CD4-positive, alpha-beta memory T cell (primary cell): ENCODE results near the gene BIRC2. TPM values are rescaled to one million over a fixed set of nuclear protein-coding genes. Genes with fewer than 3 reads are reported as not detected.
A peak's percentile ranks its signal among the peaks of the same experiment; 100 is the strongest.

Source experiments
- CTCF ChIA-PET: fragments of 350-600 bp; sonication (Branson Sonifier 250); formaldehyde crosslinking; loops from one replicate; lab custom pipeline; 2021; ENCODE audit warnings: inconsistent platforms; ENCODE audit not compliant: partially characterized antibody; lab: Charles Lee
- POLR2A ChIA-PET: fragments of 350-600 bp; sonication (Branson Sonifier 250); formaldehyde crosslinking; loops from one replicate; lab custom pipeline; 2021; ENCODE audit not compliant: partially characterized antibody; lab: Charles Lee
- DNase-seq, 5 donors: peaks; one replicate each; pipeline versions ENCODE4 v3.0.0 to v3.0.0-alpha.2; 2020 to 2022; ENCODE audit warnings: mixed read lengths in 1 of 5
- H3K27ac ChIP-seq: one replicate; pipeline ENCODE4 v1.7.0; 2013; ENCODE audit warnings: low read depth, low read length
- H3K27me3 ChIP-seq: 2 replicates; pipeline ENCODE4 v1.7.0; 2013; ENCODE audit warnings: mild to moderate bottlenecking, low read length, moderate library complexity; ENCODE audit not compliant: insufficient read depth
- H3K36me3 ChIP-seq: 2 replicates; pipeline ENCODE4 v1.7.0; 2013; ENCODE audit warnings: mild to moderate bottlenecking, low read length, moderate library complexity; ENCODE audit not compliant: insufficient read depth
- H3K4me1 ChIP-seq: 2 replicates; pipeline ENCODE4 v1.7.0; 2013; ENCODE audit warnings: mild to moderate bottlenecking, low read length, moderate library complexity; ENCODE audit not compliant: insufficient read depth
- H3K4me3 ChIP-seq, 2 donors: one replicate each; pipeline ENCODE4 v1.7.0; 2013; ENCODE audit warnings: low read length in 2 of 2, mild to moderate bottlenecking in 1 of 2
- H3K9me3 ChIP-seq, 2 donors: one replicate each; pipeline ENCODE4 v1.7.0; 2013; ENCODE audit warnings: low read length in 2 of 2, control low read depth in 1 of 2; ENCODE audit not compliant: control insufficient read depth in 1 of 2
- H3K27ac Mint-ChIP-seq, 7 donors: one replicate each; pipeline ENCODE4 v1.8.0; 2020 to 2021; ENCODE audit warnings: mixed read lengths in 7 of 7, mild to moderate bottlenecking in 6 of 7, inconsistent platforms in 3 of 7, moderate library complexity in 3 of 7
- H3K27me3 Mint-ChIP-seq, 2 donors: one replicate each; pipeline ENCODE4 v1.8.0; 2020 to 2021; ENCODE audit warnings: mixed read lengths in 2 of 2
- H3K36me3 Mint-ChIP-seq, 2 donors: one replicate each; pipeline ENCODE4 v1.8.0; 2020 to 2021; ENCODE audit warnings: mixed read lengths in 2 of 2, inconsistent platforms in 1 of 2, mild to moderate bottlenecking in 1 of 2
- H3K4me1 Mint-ChIP-seq, 4 donors: one replicate each; pipeline ENCODE4 v1.8.0; 2020 to 2021; ENCODE audit warnings: mixed read lengths in 4 of 4, mild to moderate bottlenecking in 1 of 4
- H3K4me3 Mint-ChIP-seq, 8 donors: one replicate each; pipeline ENCODE4 v1.8.0; 2020 to 2021; ENCODE audit warnings: mixed read lengths in 8 of 8, mild to moderate bottlenecking in 7 of 8, moderate library complexity in 6 of 8, inconsistent platforms in 3 of 8
- H3K9me3 Mint-ChIP-seq, 8 donors: one replicate each; pipeline ENCODE4 v1.8.0; 2020 to 2021; ENCODE audit warnings: mixed read lengths in 8 of 8, mild to moderate bottlenecking in 5 of 8, inconsistent platforms in 3 of 8, moderate library complexity in 1 of 8
- intact Hi-C: fragments of 100-400 bp; cut with micrococcal nuclease; formaldehyde crosslinking; loops from one replicate; pipeline ENCODE4 v1.15.1; 2023
- polyA plus RNA-seq, 2 donors: library from polyadenylated mRNA; unstranded; fragments of 300-500 nt; fragmentation: Illumina TruSeq; gene quantifications; one replicate each; pipeline ENCODE4 v1.2.3, GENCODE V29; 2021
- total RNA-seq, 2 experiments: library from RNA; stranded (reverse); gene quantifications; one replicate each; pipeline ENCODE4 v1.2.3, GENCODE V29; 2021

BIRC2 gene
- total and polyA plus RNA-seq, 4 experiments from 2014 or later, result 28.8 to 61.2 (median 47.1) TPM

DNA sequence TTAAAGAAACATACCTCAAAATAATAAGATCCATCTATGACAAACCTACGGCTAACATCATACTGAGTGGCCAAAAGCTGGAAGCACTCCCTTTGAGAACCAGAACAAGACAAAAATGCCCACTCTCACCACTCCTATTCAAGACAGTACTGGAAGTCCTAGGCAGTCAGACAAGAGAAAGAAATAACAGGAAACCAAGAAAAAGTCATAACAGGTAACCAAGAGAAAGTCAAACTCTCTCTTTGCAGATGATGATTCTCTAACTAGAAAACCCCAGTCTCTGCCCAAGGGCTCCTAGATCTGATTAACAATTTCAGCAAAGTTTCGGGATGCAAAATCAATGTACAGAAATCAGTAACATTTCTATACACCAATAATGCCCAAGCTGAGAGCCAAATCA is 70.0 kb downstream of the BIRC2 start:
- no peaks in the 10 kb centered on the region for H3K27me3 Mint-ChIP-seq
- intact Hi-C loops, result loop anchor here (1.0 kb wide), 1 partner anchor 12 kb away; no protein-coding TSS in a partner anchor
- Histone ChIP-seq H3K27me3 (no peaks in the 10 kb centered on the region), H3K27ac (peak overlapping the region; percentile 4), H3K4me3 (peak overlapping the region in 1 of 2 donors; percentile 5), H3K9me3 (no peaks in the 10 kb centered on the region), H3K36me3 (no peaks in the 10 kb centered on the region), H3K4me1 (peaks cover 98% of the 10 kb centered on the region)
- CTCF ChIA-PET, result interaction anchor here (1.5 to 5.5 kb wide), 3 partner anchors 26 to 79 kb away, joined by 4 to 33 read pairs (median 4); no protein-coding TSS in a partner anchor
- POLR2A ChIA-PET, result interaction anchor here (1.5 to 1.8 kb wide), 3 partner anchors 14 to 33 kb away, joined by 3 to 6 read pairs (median 4); no protein-coding TSS in a partner anchor
- peak overlapping the region; percentile 58 to 94 (median 92) for H3K27ac Mint-ChIP-seq
- H3K4me3 Mint-ChIP-seq, result peak overlapping the region; percentile 75 to 88 (median 82)
- peaks cover 31 to 35% of the 10 kb centered on the region in 2 donors for H3K36me3 Mint-ChIP-seq
- peak in 2 of 5 donors; percentile 12 to 17 for DNase-seq
- peaks cover 0 to 7% (median 0%) of the 10 kb centered on the region in 8 donors for H3K9me3 Mint-ChIP-seq
- H3K4me1 Mint-ChIP-seq, result peaks cover 82 to 96% (median 88%) of the 10 kb centered on the region in 4 donors

- no peaks in the 10 kb centered on the region for H3K27me3 ChIP-seq
- no peak overlapping the region for H3K4me3 ChIP-seq
- H3K4me1 ChIP-seq, result peaks cover 97% of the 10 kb centered on the region
- no peak for DNase-seq
- no peak overlapping the region for H3K27ac ChIP-seq
- Mint-ChIP-seq H3K27ac (peak overlapping the region in 6 of 7 donors; percentile 25 to 88 (median 58)), H3K4me3 (peak overlapping the region in 3 of 8 donors; percentile 6 to 33 (median 21)), H3K4me1 (peaks cover 84 to 100% (median 91%) of the 10 kb centered on the region in 4 donors), H3K9me3 (peaks cover 0 to 7% (median 0%) of the 10 kb centered on the region in 8 donors), H3K27me3 (no peaks in the 10 kb centered on the region), H3K36me3 (peaks cover 31 to 39% of the 10 kb centered on the region in 2 donors)
- POLR2A ChIA-PET, result interaction anchor here (0.8 to 1.4 kb wide), 3 partner anchors 11 to 33 kb away, joined by 3 to 5 read pairs (median 3); no protein-coding TSS in a partner anchor
- H3K9me3 ChIP-seq, result no peaks in the 10 kb centered on the region
- no peaks in the 10 kb centered on the region for H3K36me3 ChIP-seq
- intact Hi-C loops, result no loop called here
- CTCF ChIA-PET, result interaction anchor here (0.8 to 2.8 kb wide), 7 partner anchors 21 to 131 kb away, joined by 3 to 9 read pairs (median 3); no protein-coding TSS in a partner anchor
Observed at GRCh38 chr11:102419181-102419580, 72.2 kb downstream of the BIRC2 start.

- H3K4me1 Mint-ChIP-seq, result peaks cover 80 to 100% (median 89%) of the 10 kb centered on the region in 4 donors
- Histone ChIP-seq H3K36me3 (no peaks in the 10 kb centered on the region), H3K9me3 (no peaks in the 10 kb centered on the region), H3K4me1 (peaks cover 97% of the 10 kb centered on the region), H3K4me3 (no peak overlapping the region), H3K27ac (no peak overlapping the region), H3K27me3 (no peaks in the 10 kb centered on the region)
- CTCF ChIA-PET, result interaction anchor here (1.0 to 2.8 kb wide), 6 partner anchors 14 to 31 kb away, joined by 3 to 9 read pairs (median 4); no protein-coding TSS in a partner anchor
- H3K27me3 Mint-ChIP-seq, result no peaks in the 10 kb centered on the region
- H3K4me3 Mint-ChIP-seq, result peak overlapping the region in 3 of 8 donors; percentile 9 to 25 (median 18)
- POLR2A ChIA-PET, result interaction anchor here (1.2 to 1.8 kb wide), 2 partner anchors 14 to 29 kb away, joined by 3 to 5 read pairs; no protein-coding TSS in a partner anchor
- DNase-seq, result no peak
- peaks cover 0 to 7% (median 0%) of the 10 kb centered on the region in 8 donors for H3K9me3 Mint-ChIP-seq
- peak overlapping the region; percentile 13 to 88 (median 75) for H3K27ac Mint-ChIP-seq
- peaks cover 39 to 48% of the 10 kb centered on the region in 2 donors for H3K36me3 Mint-ChIP-seq
- intact Hi-C loops, result no loop called here
Observed at GRCh38 chr11:102420547-102420946, 73.5 kb downstream of the BIRC2 start.

GRCh38 chr11:102421261-102421660 is 74.2 kb downstream of the BIRC2 start:
- ChIA-PET CTCF (interaction anchor here (1.0 to 2.8 kb wide), 6 partner anchors 21 to 31 kb away, joined by 3 to 9 read pairs (median 4); no protein-coding TSS in a partner anchor), POLR2A (interaction anchor here (0.9 to 1.8 kb wide), 4 partner anchors 14 to 30 kb away, joined by 3 to 5 read pairs (median 4); no protein-coding TSS in a partner anchor)
- Mint-ChIP-seq H3K4me3 (peak overlapping the region in 4 of 8 donors; percentile 18 to 64 (median 44)), H3K27me3 (no peaks in the 10 kb centered on the region), H3K9me3 (peaks cover 0 to 7% (median 0%) of the 10 kb centered on the region in 8 donors), H3K27ac (peak overlapping the region; percentile 13 to 88 (median 79)), H3K4me1 (peaks cover 80 to 100% (median 90%) of the 10 kb centered on the region in 4 donors), H3K36me3 (peaks cover 43 to 55% of the 10 kb centered on the region in 2 donors)
- Histone ChIP-seq H3K36me3 (no peaks in the 10 kb centered on the region), H3K4me3 (no peak overlapping the region), H3K27me3 (no peaks in the 10 kb centered on the region), H3K9me3 (no peaks in the 10 kb centered on the region), H3K4me1 (peaks cover 98% of the 10 kb centered on the region), H3K27ac (no peak overlapping the region)
- DNase-seq, result peak in 4 of 5 donors; percentile 38 to 56 (median 46)
- intact Hi-C loops, result no loop called here

DNA sequence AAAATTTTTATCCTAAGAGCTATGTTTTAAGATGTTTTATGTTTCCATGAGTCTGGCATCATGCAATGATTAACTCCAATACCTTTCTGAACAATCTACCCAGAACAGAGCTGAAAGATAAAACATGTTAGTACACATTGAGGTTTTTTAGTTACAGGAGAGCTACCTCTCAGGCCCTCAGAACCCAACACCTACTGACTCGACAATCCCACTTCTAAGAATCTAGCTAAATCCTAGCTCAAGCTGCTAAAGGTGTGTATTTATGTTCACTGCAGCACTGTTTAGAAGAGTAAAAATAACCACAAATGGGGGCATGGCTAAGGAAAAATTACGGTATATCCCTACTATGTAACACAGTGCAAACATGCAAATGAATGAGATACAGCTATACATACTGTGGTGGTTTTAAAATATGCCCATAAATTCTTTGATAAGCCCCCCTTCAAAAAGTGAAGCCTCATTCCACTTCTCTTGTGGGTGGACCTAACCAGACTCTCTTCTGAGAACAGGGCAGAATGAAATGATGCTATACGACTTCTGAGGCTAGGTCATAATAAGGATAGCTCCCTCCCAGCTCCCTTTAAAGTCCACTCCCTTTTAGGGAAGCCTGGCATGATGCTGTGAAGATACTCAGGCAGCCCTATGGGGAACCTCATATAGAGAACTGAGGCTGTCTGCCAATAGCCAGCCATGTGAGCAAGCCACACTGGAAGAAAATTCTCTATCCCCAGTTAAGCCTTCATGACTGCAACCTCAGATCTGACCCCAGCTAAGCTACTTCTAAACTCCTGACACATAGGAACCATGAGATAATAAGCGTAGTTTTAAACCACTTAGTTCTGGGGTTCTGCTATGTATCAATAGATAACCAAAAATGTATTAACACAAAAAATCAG is 76.1 kb downstream of the BIRC2 start:
- DNase-seq, result no peak
- H3K27ac Mint-ChIP-seq, result peak overlapping the region; percentile 52 to 88 (median 75)
- H3K27ac ChIP-seq, result no peak overlapping the region
- no peak overlapping the region for H3K4me3 ChIP-seq
- peaks cover 39 to 52% of the 10 kb centered on the region in 2 donors for H3K36me3 Mint-ChIP-seq
- ChIA-PET CTCF (interaction anchor here (0.6 to 1.5 kb wide), 11 partner anchors 10 to 81 kb away, joined by 3 to 12 read pairs (median 4); no protein-coding TSS in a partner anchor), POLR2A (interaction anchor here (0.9 to 2.0 kb wide), 4 partner anchors 15 to 28 kb away, joined by 3 to 8 read pairs (median 4); no protein-coding TSS in a partner anchor)
- H3K27me3 ChIP-seq, result no peaks in the 10 kb centered on the region
- H3K9me3 ChIP-seq, result no peaks in the 10 kb centered on the region
- peaks cover 73 to 93% (median 82%) of the 10 kb centered on the region in 4 donors for H3K4me1 Mint-ChIP-seq
- peaks cover 90% of the 10 kb centered on the region for H3K4me1 ChIP-seq
- H3K9me3 Mint-ChIP-seq, result no peaks in the 10 kb centered on the region
- peak overlapping the region in 7 of 8 donors; percentile 1 to 75 (median 24) for H3K4me3 Mint-ChIP-seq
- intact Hi-C loops, result loop anchor here (2.0 kb wide), 1 partner anchor 14 kb away; no protein-coding TSS in a partner anchor
- no peaks in the 10 kb centered on the region for H3K36me3 ChIP-seq
- no peaks in the 10 kb centered on the region for H3K27me3 Mint-ChIP-seq

DNA sequence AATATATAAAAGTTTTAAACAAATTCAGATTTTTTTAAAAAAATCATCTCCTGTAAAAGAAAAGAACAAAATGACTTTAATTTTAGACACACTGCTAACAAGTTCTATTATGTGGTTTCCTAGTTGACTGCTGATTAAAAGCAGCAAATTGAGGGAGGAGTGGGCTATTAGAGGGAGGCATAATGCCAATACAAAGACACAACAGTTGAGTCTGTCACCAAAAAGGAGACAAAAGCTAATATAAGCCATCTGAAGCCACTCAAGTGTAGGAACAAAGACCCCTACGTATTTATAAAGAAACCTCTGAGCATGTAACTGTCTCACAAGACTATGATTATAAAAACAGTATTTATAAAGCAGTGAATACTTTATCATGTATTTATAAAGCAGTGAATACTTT is 76.9 kb downstream of the BIRC2 start:
- Mint-ChIP-seq H3K27ac (peak overlapping the region in 2 of 7 donors; percentile 20 to 63), H3K36me3 (peaks cover 30 to 52% of the 10 kb centered on the region in 2 donors), H3K9me3 (no peaks in the 10 kb centered on the region), H3K4me1 (peaks cover 69 to 90% (median 78%) of the 10 kb centered on the region in 4 donors), H3K4me3 (peak overlapping the region in 1 of 8 donors; percentile 23), H3K27me3 (no peaks in the 10 kb centered on the region)
- no peak for DNase-seq
- Histone ChIP-seq H3K4me3 (no peak overlapping the region), H3K27me3 (no peaks in the 10 kb centered on the region), H3K4me1 (peaks cover 87% of the 10 kb centered on the region), H3K9me3 (no peaks in the 10 kb centered on the region), H3K36me3 (peaks cover 4% of the 10 kb centered on the region), H3K27ac (no peak overlapping the region)
- POLR2A ChIA-PET, result interaction anchor here (1.7 kb wide), 1 partner anchor 27 kb away, joined by 5 read pairs; no protein-coding TSS in a partner anchor
- intact Hi-C loops, result loop anchor here (2.0 kb wide), 1 partner anchor 13 kb away; no protein-coding TSS in a partner anchor
- CTCF ChIA-PET, result interaction anchor here (1.5 kb wide), 1 partner anchor 28 kb away, joined by 9 read pairs; no protein-coding TSS in a partner anchor
